Activated CD8-positive, alpha-beta memory T cell treated with anti-CD3 and anti-CD28 coated beads for 36 hours (primary cell): ENCODE results near the gene WFDC2. TPM values are rescaled to one million over a fixed set of nuclear protein-coding genes. Genes with fewer than 3 reads are reported as not detected.

Source experiments
- CTCF ChIA-PET: fragments of 350-600 bp; sonication (Branson Sonifier 250); formaldehyde crosslinking; loops from one replicate; lab custom pipeline; 2021; ENCODE audit warnings: antibody characterized with exemption; lab: Charles Lee
- POLR2A ChIA-PET: fragments of 350-600 bp; sonication (Branson Sonifier 250); formaldehyde crosslinking; loops from one replicate; lab custom pipeline; 2021; ENCODE audit warnings: antibody characterized with exemption; lab: Charles Lee
- total RNA-seq, 2 experiments: library from RNA; stranded (reverse); gene quantifications; one replicate each; pipeline ENCODE4 v1.2.3, GENCODE V29; 2021

Gene WFDC2
- total RNA-seq, 2 experiments from 2014 or later = not detected

GRCh38 chr20:45523821-45524220 is 54.3 kb downstream of the WFDC2 start:
- CTCF ChIA-PET = no interaction called here

GRCh38 chr20:45527294-45527693 is 57.7 kb downstream of the WFDC2 start:
- ChIA-PET POLR2A (no interaction called here), CTCF (interaction anchor here (0.7 kb wide), 1 partner anchor 264 kb away, joined by 3 read pairs; no protein-coding TSS in a partner anchor)

More at GRCh38 chr20:45523821-45524220, 54.3 kb downstream of the WFDC2 start:
- POLR2A ChIA-PET = no interaction called here

Other genes starting within 250 kb of the WFDC2 start
- gene SEMG2, start 248.4 kb upstream of the WFDC2 start, total RNA-seq = not detected
- gene SLPI, start 215.2 kb upstream of the WFDC2 start, total RNA-seq = not detected
- gene RBPJL, start 162.9 kb upstream of the WFDC2 start, total RNA-seq = not detected
- under 1 TPM; 0.32 to 0.36 TPM for gene MATN4, start 161.5 kb upstream of the WFDC2 start, total RNA-seq
- 10 to 100 TPM; 88.0 to 88.3 TPM for gene SDC4, start 121.3 kb upstream of the WFDC2 start, total RNA-seq
- 10 to 100 TPM; 33.2 to 38.8 TPM for gene SYS1, start 106.6 kb upstream of the WFDC2 start, total RNA-seq
- under 1 TPM in 1 of 2 experiments, not detected in 1; 0.19 TPM for gene TP53TG5, start 91.4 kb upstream of the WFDC2 start, total RNA-seq
- 10 to 100 TPM; 10.4 to 10.6 TPM for gene DBNDD2, start 61.5 kb upstream of the WFDC2 start, total RNA-seq
- 10 to 100 TPM; 76.6 to 80.1 TPM for gene PIGT, start 53.6 kb upstream of the WFDC2 start, total RNA-seq
- not detected for gene SPINT3, start 45.9 kb downstream of the WFDC2 start, total RNA-seq
- gene WFDC6, start 69.7 kb downstream of the WFDC2 start, total RNA-seq = not detected
- gene EPPIN, start 77.6 kb downstream of the WFDC2 start, total RNA-seq = not detected
- gene WFDC8, start 109.5 kb downstream of the WFDC2 start, total RNA-seq = not detected
- not detected for gene WFDC10A, start 160.0 kb downstream of the WFDC2 start, total RNA-seq
- gene WFDC9, start 161.5 kb downstream of the WFDC2 start, total RNA-seq = not detected
- not detected for gene WFDC11, start 200.5 kb downstream of the WFDC2 start, total RNA-seq
- gene WFDC13, start 232.3 kb downstream of the WFDC2 start, total RNA-seq = not detected
- not detected for gene WFDC10B, start 235.3 kb downstream of the WFDC2 start, total RNA-seq